GM12878 (cell line): Measurements from ENCODE around the gene RBMS3. TPM values are rescaled to one million over a fixed set of nuclear protein-coding genes. Genes with fewer than 3 reads are reported as not detected.

Experiments used
- ATAC-seq: fragments of 200-7000 bp; cut with Tn5 transposase; 3 replicates; pipeline ENCODE4 v1.9.1; 2020; ENCODE audit warnings: mild to moderate bottlenecking, moderate library complexity
- BruUV-seq: library from RNA; stranded (reverse); fragments of 400-500 nt; replicated peaks from 2 replicates; lab custom pipeline; 2021; lab: Mats Ljungman, UMichigan
- CTCF ChIA-PET: fragments of 300-600 bp; sonication (Branson Sonifier 250); formaldehyde crosslinking; extraction: SDS; loops from one replicate; lab custom pipeline; 2021; ENCODE audit warnings: inconsistent platforms; lab: Yijun Ruan, JAX
- POLR2A ChIA-PET: fragments of 350-600 bp; formaldehyde crosslinking; extraction: SDS; loops from one replicate; lab custom pipeline; 2021; ENCODE audit warnings: inconsistent platforms; lab: Charles Lee
- RAD21 ChIA-PET: fragments of 300-600 bp; sonication (Branson Sonifier 250); formaldehyde crosslinking; loops from one replicate; lab custom pipeline; 2023; ENCODE audit warnings: antibody characterized with exemption; ENCODE audit not compliant: unreplicated experiment; lab: Charles Lee
- SMC1A ChIA-PET: fragments of 300-600 bp; sonication (Branson Sonifier 250); formaldehyde crosslinking; loops from one replicate; lab custom pipeline; 2023; ENCODE audit not compliant: unreplicated experiment, uncharacterized antibody; lab: Charles Lee
- DNase-seq: peaks from one replicate; pipeline ENCODE4 v3.0.0-alpha.2; 2011; ENCODE audit warnings: low read depth, low spot score
- FAIRE-seq: peaks from 3 replicates; lab custom pipeline; 2011; peaks lifted over from hg19 to GRCh38; lab: Jason Lieb, UNC
- H2AFZ ChIP-seq: 2 replicates; pipeline ENCODE4 v1.6.0; 2011; ENCODE audit warnings: low read depth, low read length, control low read depth; ENCODE audit not compliant: control insufficient read depth
- H3K27ac ChIP-seq: 2 replicates; pipeline ENCODE4 v1.5.1; 2011; ENCODE audit warnings: control low read depth; ENCODE audit not compliant: control insufficient read depth, insufficient read depth
- H3K27me3 ChIP-seq, 2 experiments: replicated peaks in 1 of 2; 2 replicates each; pipeline versions ENCODE4 v1.6.0 to v1.6.1; 2011; ENCODE audit warnings: low read length in 1 of 2; ENCODE audit not compliant: control insufficient read depth in 2 of 2, insufficient read depth in 2 of 2
- H3K36me3 ChIP-seq, 2 experiments: 2 replicates each; pipeline ENCODE4 v1.5.1; 2011; ENCODE audit warnings: low read length in 1 of 2; ENCODE audit not compliant: control insufficient read depth in 2 of 2, insufficient read depth in 2 of 2
- H3K4me1 ChIP-seq: 2 replicates; pipeline ENCODE4 v1.6.1; 2011; ENCODE audit warnings: mild to moderate bottlenecking, low read length, moderate library complexity, mixed read lengths; ENCODE audit not compliant: control insufficient read depth, insufficient read depth
- H3K4me2 ChIP-seq: 2 replicates; pipeline ENCODE4 v1.6.0; 2011; ENCODE audit warnings: control low read depth; ENCODE audit not compliant: control insufficient read depth, insufficient read depth
- H3K4me3 ChIP-seq: fragments of 200-600 bp; sonication (generic); 2 replicates; pipeline ENCODE4 v1.5.1; 2016
- H3K79me2 ChIP-seq: 2 replicates; pipeline ENCODE4 v1.6.0; 2011; ENCODE audit warnings: low read length; ENCODE audit not compliant: control insufficient read depth, insufficient read depth
- H3K9ac ChIP-seq: 2 replicates; pipeline ENCODE4 v1.8.0; 2011; ENCODE audit warnings: low read length, control low read depth, mixed read lengths; ENCODE audit not compliant: control insufficient read depth, insufficient read depth
- H3K9me3 ChIP-seq: replicated peaks from 3 replicates; pipeline ENCODE4 v1.5.1; 2011; ENCODE audit warnings: mild to moderate bottlenecking, low read length; ENCODE audit not compliant: control insufficient read depth, insufficient read depth
- H4K20me1 ChIP-seq: 2 replicates; pipeline ENCODE4 v1.6.0; 2011; ENCODE audit not compliant: control insufficient read depth, insufficient read depth
- BACH1 ChIP-seq: fragments of 450-650 bp; IDR thresholded peaks from 2 replicates; pipeline ENCODE4 v1.6.1; 2017; ENCODE audit warnings: mild to moderate bottlenecking, borderline replicate concordance
- BHLHE40 ChIP-seq, 2 experiments: fragments of 450-650 bp in 1 of 2; IDR thresholded peaks; 2 replicates each; pipeline ENCODE4 v1.6.1; 2011 to 2017; ENCODE audit warnings: low read depth in 2 of 2, borderline replicate concordance in 1 of 2, improper control_type of control experiment in 1 of 2, low read length in 1 of 2, mild to moderate bottlenecking in 1 of 2
- CBX3 ChIP-seq: fragments of 200-600 bp; sonication (generic); IDR thresholded peaks from 2 replicates; pipeline ENCODE4 v1.6.1; 2016; ENCODE audit warnings: low read depth, borderline replicate concordance
- HCFC1 ChIP-seq: fragments of 150-350 bp; IDR thresholded peaks from 2 replicates; pipeline ENCODE4 v1.6.1; 2014; ENCODE audit warnings: low read length
- KDM1A ChIP-seq: fragments of 200-600 bp; sonication (generic); IDR thresholded peaks from 2 replicates; pipeline ENCODE4 v1.6.1; 2016; ENCODE audit warnings: borderline replicate concordance
- MXI1 ChIP-seq: fragments of 150-350 bp; IDR thresholded peaks from 2 replicates; pipeline ENCODE4 v1.6.1; 2011; ENCODE audit warnings: low read depth, mild to moderate bottlenecking, inconsistent platforms, low read length, improper control_type of control experiment
- MYC ChIP-seq: IDR thresholded peaks from 2 replicates; pipeline ENCODE4 v1.6.1; 2011; ENCODE audit warnings: mild to moderate bottlenecking, low read length, moderate library complexity, inconsistent platforms; ENCODE audit not compliant: insufficient read depth, insufficient replicate concordance, insufficient read length, severe bottlenecking
- POLR2AphosphoS5 ChIP-seq: IDR thresholded peaks from 2 replicates; pipeline ENCODE4 v1.6.1; 2011; ENCODE audit warnings: mild to moderate bottlenecking, low read length, inconsistent platforms
- RBBP5 ChIP-seq: fragments of 200-600 bp; sonication (generic); conservative IDR thresholded peaks from 2 replicates; pipeline ENCODE4 v1.6.1; 2016
- RUNX3 ChIP-seq: IDR thresholded peaks from 2 replicates; pipeline ENCODE4 v1.6.1; 2012; ENCODE audit warnings: low read length, inconsistent platforms
- SIN3A ChIP-seq: IDR thresholded peaks from 2 replicates; pipeline ENCODE4 v1.6.1; 2012; ENCODE audit warnings: low read depth, low read length, improper control_type of control experiment
- SMARCA5 ChIP-seq: fragments of 450-650 bp; IDR thresholded peaks from 2 replicates; pipeline ENCODE4 v1.6.1; 2017; ENCODE audit warnings: mild to moderate bottlenecking
- USF2 ChIP-seq: IDR thresholded peaks from 2 replicates; pipeline ENCODE4 v1.6.1; 2011; ENCODE audit warnings: low read depth, low read length, improper control_type of control experiment, borderline replicate concordance
- ZNF687 ChIP-seq: fragments of 450-650 bp; IDR thresholded peaks from 2 replicates; pipeline ENCODE4 v1.6.1; 2017; ENCODE audit warnings: mild to moderate bottlenecking, moderate library complexity
- ZSCAN29 ChIP-seq: fragments of 450-650 bp; IDR thresholded peaks from 2 replicates; pipeline ENCODE4 v1.6.1; 2017; ENCODE audit warnings: mild to moderate bottlenecking, moderate library complexity
- WGBS: methylation state at CpG from one replicate; pipeline ENCODE4 v1.1.6; 2016; ENCODE audit warnings: low lambda C conversion rate; ENCODE audit not compliant: insufficient replicate concordance, insufficient coverage; ENCODE audit errors: missing lambda C conversion rate; 5-methylcytosine and 5-hydroxymethylcytosine counted together
- in situ Hi-C: fragments of 300-500 bp; cut with MboI; formaldehyde crosslinking; loops from 9 replicates; pipeline ENCODE4 v1.14.3; 2018; ENCODE audit warnings: mixed read lengths
- intact Hi-C: fragments of 100-400 bp; cut with micrococcal nuclease; formaldehyde crosslinking; loops from one replicate; pipeline ENCODE4 v1.14.2; 2022; ENCODE audit not compliant: unreplicated experiment
- polyA plus RNA-seq, 11 experiments: library from polyadenylated mRNA; depleted of rRNA in 4 of 11; unstranded in 6 of 11; stranded (reverse) in 5 of 11; fragments of >200 nt; fragmentation: Nextera tagmentation in 4 of 11; fragmentation: Illumina TruSeq in 1 of 11; extraction: Ambion mirVana in 4 of 11; extraction: Trizol in 1 of 11; gene quantifications; 1 replicate in 1 of 11; 2 replicates in 10 of 11; pipeline versions ENCODE4 v1.2.1 to v1.2.3, GENCODE V29; 2011 to 2016; ENCODE audit warnings: inconsistent platforms in 2 of 11, missing spikeins in 2 of 11, low read depth in 1 of 11
- total RNA-seq, 4 experiments: library from RNA; depleted of rRNA in 3 of 4; stranded (reverse); fragments of >200 nt in 3 of 4; fragmentation: Illumina TruSeq in 1 of 4; extraction: Trizol in 1 of 4; gene quantifications; 2 replicates each; pipeline versions ENCODE4 v1.2.1 to v1.2.3, GENCODE V29; 2013 to 2021
- TF ChIP-seq, protein P1 (sequence below): fragments of 450-650 bp; IDR thresholded peaks from 2 replicates; pipeline ENCODE4 v1.6.1; 2016; ENCODE audit warnings: mild to moderate bottlenecking

Gene RBMS3
- total and polyA plus RNA-seq, 10 of the 15 experiments (the other 5 are each of a cell fraction or from before 2014, with no cell fraction given), result 0.79 to 4.7 (median 3.1) TPM

DNA sequence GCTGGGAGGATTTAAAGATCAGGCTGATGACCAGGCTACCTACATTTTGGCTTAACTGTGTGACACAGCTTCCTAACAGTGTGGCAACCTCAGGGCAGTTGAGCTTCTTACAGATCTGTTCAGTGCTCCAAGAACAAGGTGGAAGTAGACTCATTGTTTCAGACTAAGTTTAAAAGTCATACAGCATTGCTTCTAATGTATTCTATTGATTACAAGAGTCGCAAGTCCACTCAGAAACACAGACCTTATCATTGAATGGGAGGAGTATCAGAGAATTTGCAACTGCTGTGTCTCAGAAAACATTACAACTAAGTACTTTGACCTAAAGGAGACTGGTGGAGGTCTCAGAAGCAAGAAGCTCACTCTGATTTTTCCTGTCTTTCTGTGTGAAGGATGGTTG, 746.0 kb downstream of the RBMS3 start:
- ATAC-seq (no peak), FAIRE-seq (no peak), DNase-seq (no peak)
- Histone ChIP-seq H3K27ac (no peak overlapping the region), H3K4me2 (no peak overlapping the region), H3K4me1 (no peaks in the 10 kb centered on the region), H3K36me3 (no peaks in the 10 kb centered on the region), H4K20me1 (no peaks in the 10 kb centered on the region), H3K9ac (no peak overlapping the region), H3K79me2 (no peaks in the 10 kb centered on the region), H2AFZ (no peak overlapping the region), H3K4me3 (no peak overlapping the region), H3K27me3 (no peaks in the 10 kb centered on the region), H3K9me3 (no peaks in the 10 kb centered on the region)
- POLR2A ChIA-PET, result no interaction called here
- CTCF ChIA-PET, result interaction anchor here (0.9 to 1.1 kb wide), 2 partner anchors 9 to 14 kb away, joined by 3 read pairs; no protein-coding TSS in a partner anchor
- intact Hi-C loops, result no loop called here
- in situ Hi-C loops, result loop anchor here (10.0 kb wide), 1 partner anchor 668 kb away; no protein-coding TSS in a partner anchor
- SMC1A ChIA-PET, result no interaction called here
- 21% methylated on average over 1 of the region's 1 CpG for WGBS
- no TSS peak for BruUV-seq
- RAD21 ChIA-PET, result no interaction called here
- TF ChIP-seq MXI1 (no peak), KDM1A (no peak), CBX3 (no peak), BACH1 (no peak), ZNF687 (no peak), SMARCA5 (no peak), MYC (no peak), SIN3A (no peak), BHLHE40 (IDR thresholded peaks at IDR 0.05; ENCODE audit: borderline replicate concordance in 1 of 2, low read depth in 2 of 2, low read length in 1 of 2) (no peak), RUNX3 (no peak), ZSCAN29 (no peak), POLR2AphosphoS5 (no peak), HCFC1 (no peak), RBBP5 (no peak), USF2 (no peak)
- TF ChIP-seq, protein P1, sequence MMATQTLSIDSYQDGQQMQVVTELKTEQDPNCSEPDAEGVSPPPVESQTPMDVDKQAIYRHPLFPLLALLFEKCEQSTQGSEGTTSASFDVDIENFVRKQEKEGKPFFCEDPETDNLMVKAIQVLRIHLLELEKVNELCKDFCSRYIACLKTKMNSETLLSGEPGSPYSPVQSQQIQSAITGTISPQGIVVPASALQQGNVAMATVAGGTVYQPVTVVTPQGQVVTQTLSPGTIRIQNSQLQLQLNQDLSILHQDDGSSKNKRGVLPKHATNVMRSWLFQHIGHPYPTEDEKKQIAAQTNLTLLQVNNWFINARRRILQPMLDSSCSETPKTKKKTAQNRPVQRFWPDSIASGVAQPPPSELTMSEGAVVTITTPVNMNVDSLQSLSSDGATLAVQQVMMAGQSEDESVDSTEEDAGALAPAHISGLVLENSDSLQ, result no peak
